Loucy (cell line): ENCODE measurements around the gene KCNN3.

Source experiments
- CTCF ChIP-seq: fragments of 200-600 bp; sonication (generic); conservative IDR thresholded peaks from 2 replicates; pipeline ENCODE4 v1.5.1; 2014; ENCODE audit warnings: mild to moderate bottlenecking, antibody characterized with exemption, low read length
- EZH2phosphoT487 ChIP-seq: fragments of 200-600 bp; IDR thresholded peaks from 2 replicates; pipeline ENCODE4 v1.6.1; 2018; ENCODE audit warnings: antibody characterized with exemption, mild to moderate bottlenecking, moderate library complexity, borderline replicate concordance

DNA sequence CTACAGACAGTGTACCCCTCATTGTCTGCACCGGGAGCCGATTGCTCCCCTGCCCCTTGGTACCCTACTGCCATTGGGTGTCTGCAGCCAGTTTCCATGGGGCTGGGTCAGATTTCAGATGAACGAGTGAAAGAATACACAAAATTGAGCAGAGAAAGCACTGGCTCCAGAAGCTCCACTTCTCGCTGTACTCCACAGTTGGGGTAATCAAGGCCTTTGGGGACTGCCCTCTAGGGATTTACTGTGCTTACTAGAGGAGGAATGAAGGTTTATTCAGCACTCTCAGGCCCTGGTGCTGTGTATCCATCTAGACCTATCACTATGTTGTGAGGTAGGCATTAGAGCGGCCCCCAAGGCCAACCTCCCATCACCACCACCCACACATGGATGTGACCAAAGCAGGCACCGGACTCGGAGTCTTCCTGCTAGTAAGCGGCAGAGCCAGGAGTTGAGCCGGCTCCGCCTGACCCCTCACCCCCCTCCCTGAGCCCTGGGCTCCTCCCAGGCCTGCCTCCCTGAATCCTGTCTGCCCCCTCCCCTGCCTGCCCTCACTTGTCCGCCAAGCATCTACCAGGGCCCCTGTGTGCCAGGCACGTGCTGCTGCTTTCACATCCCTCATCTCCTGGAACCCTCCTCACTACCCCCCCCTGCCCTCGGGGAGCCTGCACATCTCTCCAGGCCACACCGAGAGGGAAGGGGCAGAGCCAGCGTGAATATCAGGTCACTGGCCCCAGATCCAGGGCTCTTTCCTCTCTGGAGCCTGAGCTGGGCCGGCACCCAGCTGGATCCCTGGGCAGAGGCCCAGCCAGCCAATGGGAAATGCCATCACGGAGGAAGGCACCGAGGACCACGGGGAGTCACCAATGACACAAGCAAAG, 23.3 kb downstream of the KCNN3 start:
- TF ChIP-seq CTCF = no peak
- TF ChIP-seq EZH2phosphoT487 = no peak
